NCI-H748 (cell line): ENCODE results near the gene AZIN2.
"Not testable (repeated sequence)": the region's sequence is repeated elsewhere in the genome, so short reads cannot be mapped to it uniquely, and the experiment has no call there.

Source experiments
- DNase-seq: peaks from one replicate; lab custom pipeline; 2025; ENCODE audit not compliant: unreplicated experiment; lab: John Stamatoyannopoulos, UW

The AZIN2 gene

GRCh38 chr1:33080885-33081553, at the start of gene AZIN2:
Gene AZIN2, plus strand, starts transcription at chr1:33081153. Its CDS starts 1,097 bp downstream, at chr1:33082250.
- DNase-seq: peak; percentile 94

- no peak for DNase-seq
Measured at GRCh38 chr1:33031506-33031905, 49.4 kb upstream of the AZIN2 start.

- no peak for DNase-seq
Measured at GRCh38 chr1:33032126-33032869, 48.7 kb upstream of the AZIN2 start.

- DNase-seq: no peak
Measured at GRCh38 chr1:33036051-33036525, 44.9 kb upstream of the AZIN2 start.

GRCh38 chr1:33036526-33037503, 44.1 kb upstream of the AZIN2 start, which contains the start of gene AK2:
Gene AK2, minus strand, starts transcription at chr1:33036883. Its CDS starts 55 bp downstream, at chr1:33036828.
- DNase-seq: peak; percentile 95

GRCh38 chr1:33039840-33040239, 41.1 kb upstream of the AZIN2 start:
- no peak for DNase-seq

GRCh38 chr1:33041026-33041425, 39.9 kb upstream of the AZIN2 start:
- DNase-seq: no peak

- DNase-seq: no peak
Measured at GRCh38 chr1:33042831-33043230, 38.1 kb upstream of the AZIN2 start.

GRCh38 chr1:33043267-33044092, 37.5 kb upstream of the AZIN2 start:
- DNase-seq: no peak

- DNase-seq: no peak
Measured at GRCh38 chr1:33045246-33045645, 35.7 kb upstream of the AZIN2 start.

GRCh38 chr1:33045814-33046213, 35.1 kb upstream of the AZIN2 start:
- peak; percentile 11 for DNase-seq

- not testable (repeated sequence) for DNase-seq
Measured at GRCh38 chr1:33046234-33046633, 34.7 kb upstream of the AZIN2 start.

- no peak for DNase-seq
Measured at GRCh38 chr1:33047290-33047689, 33.7 kb upstream of the AZIN2 start.

GRCh38 chr1:33047839-33048305, 33.1 kb upstream of the AZIN2 start:
- DNase-seq: no peak

- DNase-seq: no peak
Measured at GRCh38 chr1:33048426-33048825, 32.5 kb upstream of the AZIN2 start.

- DNase-seq: no peak
Measured at GRCh38 chr1:33049371-33049770, 31.6 kb upstream of the AZIN2 start.

GRCh38 chr1:33050221-33051076, 30.5 kb upstream of the AZIN2 start:
- no peak for DNase-seq

- peak; percentile 58 for DNase-seq
Measured at GRCh38 chr1:33055210-33056008, 25.5 kb upstream of the AZIN2 start.
